ENCODE results near the gene FAM53A. TPM values are rescaled to one million over a fixed set of nuclear protein-coding genes. Genes with fewer than 3 reads are reported as not detected.

The FAM53A gene
- total and polyA plus RNA-seq, 5 donors: 1.1 to 1.6 (median 1.2) TPM

DNA sequence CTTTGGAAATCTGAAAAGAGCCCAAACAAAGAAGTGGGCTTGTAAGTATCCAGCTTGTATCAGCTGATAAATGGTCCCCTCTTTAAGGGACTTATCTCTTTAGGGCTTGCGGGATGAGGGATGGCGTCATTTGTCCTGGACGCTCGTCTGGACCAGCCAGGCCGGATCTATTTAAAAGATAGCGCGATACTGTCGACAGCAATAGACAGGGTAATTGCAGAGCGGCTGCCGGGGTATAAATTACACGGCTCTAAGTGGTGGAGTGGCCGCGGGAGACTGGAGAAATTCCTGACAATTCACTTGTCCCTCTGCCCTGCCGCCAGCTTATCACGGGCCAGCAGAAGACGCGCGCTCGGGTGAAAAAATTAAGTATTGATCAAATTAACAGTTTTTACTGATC is 90.7 kb downstream of the FAM53A start:
- Histone ChIP-seq H3K4me1 (ENCODE audit: control insufficient read depth, insufficient read depth, low read length) (no peaks in the 10 kb centered on the region), H3K27ac (ENCODE audit: low read length) (no peak overlapping the region), H3K4me3 (ENCODE audit: low read length) (no peak overlapping the region), H3K9me3 (ENCODE audit: control insufficient read depth, low read length) (peaks cover 6% of the 10 kb centered on the region), H3K27me3 (ENCODE audit: control insufficient read depth, insufficient read depth) (no peaks in the 10 kb centered on the region)
- intact Hi-C loops (cut with DNase I): no loop called here
- DNase-seq (peak in 2 of 3 donors; percentile 16 to 40), ATAC-seq (peak; percentile 30 to 40)
- WGBS: 33% methylated on average over 19 of the region's 19 CpGs

GRCh38 chr4:1592709-1593417 is 91.2 kb downstream of the FAM53A start:
- WGBS: 88% methylated on average over 62 of the region's 62 CpGs
- Histone ChIP-seq H3K9me3 (ENCODE audit: control insufficient read depth, low read length) (peaks cover 6% of the 10 kb centered on the region), H3K27ac (ENCODE audit: low read length) (peak overlapping the region; percentile 45), H3K4me3 (ENCODE audit: low read length) (no peak overlapping the region), H3K27me3 (ENCODE audit: control insufficient read depth, insufficient read depth) (no peaks in the 10 kb centered on the region), H3K4me1 (ENCODE audit: control insufficient read depth, insufficient read depth, low read length) (no peaks in the 10 kb centered on the region)
- DNase-seq (peak; percentile 17 to 55 (median 46)), ATAC-seq (peak; percentile 5 to 20)
- intact Hi-C loops (cut with DNase I): no loop called here

DNA sequence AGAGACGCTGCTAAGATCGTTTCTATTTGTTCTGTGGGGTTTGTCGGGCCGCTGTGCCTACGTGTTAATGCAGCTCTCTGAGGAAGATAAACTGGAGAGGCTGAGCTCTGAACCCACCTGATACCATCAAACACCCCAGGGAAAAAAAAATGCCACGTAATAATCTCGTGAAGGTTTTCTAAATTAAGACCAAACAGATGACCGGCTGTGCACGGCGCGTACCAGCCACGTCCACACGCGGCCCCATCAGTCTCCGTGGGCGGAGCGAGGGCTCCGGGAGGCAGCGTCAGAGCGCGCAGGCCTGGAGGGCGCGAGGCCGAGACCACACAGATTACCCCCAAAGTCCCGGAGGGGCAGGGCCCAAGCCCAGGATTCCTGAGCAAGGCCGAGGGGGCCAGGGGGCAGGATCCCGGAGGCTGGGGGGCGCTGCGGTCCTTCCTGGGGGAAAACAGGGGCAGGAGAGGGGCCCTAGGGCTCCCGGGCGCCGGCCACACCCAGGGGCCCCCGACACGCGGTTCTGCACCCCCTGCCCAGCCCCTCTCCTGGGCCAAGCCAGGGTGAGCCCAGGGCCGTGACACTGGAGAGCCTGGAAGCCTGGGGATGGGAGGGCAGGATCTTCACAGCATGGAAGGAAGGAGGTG is 91.9 kb downstream of the FAM53A start:
- ATAC-seq: peak; percentile 76 to 78
- intact Hi-C loops (cut with DNase I): no loop called here
- DNase-seq: peak; percentile 48 to 79 (median 72)
- WGBS: 81% methylated on average over 36 of the region's 36 CpGs
- Histone ChIP-seq H3K27ac (ENCODE audit: low read length) (peak overlapping the region; percentile 54), H3K4me1 (ENCODE audit: control insufficient read depth, insufficient read depth, low read length) (no peaks in the 10 kb centered on the region), H3K4me3 (ENCODE audit: low read length) (no peak overlapping the region), H3K27me3 (ENCODE audit: control insufficient read depth, insufficient read depth) (no peaks in the 10 kb centered on the region), H3K9me3 (ENCODE audit: control insufficient read depth, low read length) (peaks cover 6% of the 10 kb centered on the region)

GRCh38 chr4:1591107-1591506 is 93.0 kb downstream of the FAM53A start:
- Histone ChIP-seq H3K4me1 (ENCODE audit: control insufficient read depth, insufficient read depth, low read length) (no peaks in the 10 kb centered on the region), H3K4me3 (ENCODE audit: low read length) (no peak overlapping the region), H3K27ac (ENCODE audit: low read length) (peak overlapping the region; percentile 54), H3K27me3 (ENCODE audit: control insufficient read depth, insufficient read depth) (no peaks in the 10 kb centered on the region), H3K9me3 (ENCODE audit: control insufficient read depth, low read length) (peaks cover 6% of the 10 kb centered on the region)
- intact Hi-C loops (cut with DNase I): no loop called here
- DNase-seq (no peak), ATAC-seq (no peak)
- WGBS: 97% methylated on average over 3 of the region's 3 CpGs

GRCh38 chr4:1590244-1590643 is 93.9 kb downstream of the FAM53A start:
- 64% methylated on average over 4 of the region's 4 CpGs for WGBS

More at GRCh38 chr4:1590244-1590643, 93.9 kb downstream of the FAM53A start:
- Histone ChIP-seq H3K27me3 (ENCODE audit: control insufficient read depth, insufficient read depth) (no peaks in the 10 kb centered on the region), H3K27ac (ENCODE audit: low read length) (no peak overlapping the region), H3K4me1 (ENCODE audit: control insufficient read depth, insufficient read depth, low read length) (no peaks in the 10 kb centered on the region), H3K9me3 (ENCODE audit: control insufficient read depth, low read length) (peaks cover 6% of the 10 kb centered on the region), H3K4me3 (ENCODE audit: low read length) (no peak overlapping the region)
- no peak for ATAC-seq
- DNase-seq: no peak
- intact Hi-C loops (cut with DNase I): no loop called here

Other genes with a start within 250 kb of the FAM53A start
- gene SLBP, start 28.0 kb upstream of the FAM53A start, total RNA-seq: 10 to 100 TPM; 13.4 to 16.1 (median 14.8) TPM
- 12.2 TPM for gene SLBP, start 28.0 kb upstream of the FAM53A start, polyA plus RNA-seq
- 10 to 100 TPM; 43.0 to 59.2 (median 48.0) TPM for gene TMEM129, start 37.0 kb upstream of the FAM53A start, total RNA-seq
- 59.1 TPM for gene TMEM129, start 37.0 kb upstream of the FAM53A start, polyA plus RNA-seq
- 10 to 100 TPM in 1 of 4 donors, 1 to 10 TPM in 3; 4.1 to 10.8 (median 6.5) TPM for gene TACC3, start 37.2 kb upstream of the FAM53A start, total RNA-seq
- 6.3 TPM for gene TACC3, start 37.2 kb upstream of the FAM53A start, polyA plus RNA-seq
- gene FGFR3, start 109.0 kb upstream of the FAM53A start, total RNA-seq: 10 to 100 TPM in 1 of 4 donors, 1 to 10 TPM in 3; 6.4 to 17.5 (median 8.8) TPM
- 4.5 TPM for gene FGFR3, start 109.0 kb upstream of the FAM53A start, polyA plus RNA-seq
- gene LETM1, start 171.8 kb upstream of the FAM53A start, total RNA-seq: 10 to 100 TPM; 36.2 to 41.7 (median 38.4) TPM
- 19.3 TPM for gene LETM1, start 171.8 kb upstream of the FAM53A start, polyA plus RNA-seq
- gene NSD2, start 187.1 kb upstream of the FAM53A start, total RNA-seq: 10 to 100 TPM; 44.4 to 52.0 (median 46.6) TPM
- gene NSD2, start 187.1 kb upstream of the FAM53A start, polyA plus RNA-seq: 10.8 TPM